A549 treated with Mapracorat at 1 μM for 4 hours (cell line): ENCODE data around the gene SIGLEC9. TPM values are rescaled to one million over a fixed set of nuclear protein-coding genes. Genes with fewer than 3 reads are reported as not detected.

Source experiments
- total RNA-seq: library from RNA; stranded (reverse); fragments of 200-300 nt; extraction: Qiagen RNA extraction; gene quantifications from 5 replicates; pipeline ENCODE4 v1.2.3, GENCODE V29; 2022

SIGLEC9 gene
- total RNA-seq = 0.09 TPM in 1 of 5 replicates, not detected in the others

GRCh38 chr19:51124729-51125128 is at the start of gene SIGLEC9:
TSS of gene SIGLEC9 (plus strand) at chr19:51124906. CDS start at chr19:51124975, 69 bp downstream.

GRCh38 chr19:51082611-51083010 is 42.1 kb upstream of the SIGLEC9 start, which contains the start of gene KLK14:
TSS of gene KLK14 (minus strand) at chr19:51082887. CDS start at chr19:51082614, 273 bp downstream.

GRCh38 chr19:51108066-51108804 is 16.5 kb upstream of the SIGLEC9 start, which contains the start of gene CTU1:
TSS of gene CTU1 (minus strand) at chr19:51108409. CDS start at chr19:51104569, 3,840 bp downstream.

GRCh38 chr19:51142119-51142518 is 17.4 kb downstream of the SIGLEC9 start, which contains the start of gene SIGLEC7:
TSS of gene SIGLEC7 (plus strand) at chr19:51142301. CDS start at chr19:51142370, 69 bp downstream.

Other genes with a start within 250 kb of the SIGLEC9 start
- 0.16 to 0.30 TPM in 2 of 5 replicates, not detected in the others for gene KLK4, start 213.5 kb upstream of the SIGLEC9 start, total RNA-seq
- not detected in 5 replicates for gene KLK5, start 171.9 kb upstream of the SIGLEC9 start, total RNA-seq
- gene KLK6, start 155.3 kb upstream of the SIGLEC9 start, total RNA-seq = 0.19 to 0.51 TPM (median 0.36 TPM) in 5 replicates
- gene KLK7, start 141.0 kb upstream of the SIGLEC9 start, total RNA-seq = not detected in 5 replicates
- not detected in 5 replicates for gene KLK8, start 123.3 kb upstream of the SIGLEC9 start, total RNA-seq
- 0.13 to 0.58 TPM (median 0.29 TPM) in 5 replicates for gene KLK10, start 105.2 kb upstream of the SIGLEC9 start, total RNA-seq
- not detected in 5 replicates for gene KLK11, start 98.3 kb upstream of the SIGLEC9 start, total RNA-seq
- gene KLK12, start 89.9 kb upstream of the SIGLEC9 start, total RNA-seq = not detected in 5 replicates
- 0.15 TPM in 1 of 5 replicates, not detected in the others for gene KLK13, start 59.8 kb upstream of the SIGLEC9 start, total RNA-seq
- 0.20 to 0.55 TPM (median 0.43 TPM) in 5 replicates for gene KLK14, start 42.0 kb upstream of the SIGLEC9 start, total RNA-seq
- 4.4 to 14.5 TPM (median 14.3 TPM) in 5 replicates for gene CTU1, start 16.5 kb upstream of the SIGLEC9 start, total RNA-seq
- not detected in 5 replicates for gene SIGLEC7, start 17.4 kb downstream of the SIGLEC9 start, total RNA-seq
- gene CD33, start 100.2 kb downstream of the SIGLEC9 start, total RNA-seq = 0.15 TPM in 2 of 5 replicates, not detected in the others
- gene SIGLECL1, start 126.2 kb downstream of the SIGLEC9 start, total RNA-seq = not detected in 5 replicates
- 0.06 to 0.09 TPM (median 0.08 TPM) in 4 of 5 replicates, not detected in the other for gene IGLON5, start 186.7 kb downstream of the SIGLEC9 start, total RNA-seq
- gene VSIG10L, start 217.2 kb downstream of the SIGLEC9 start, total RNA-seq = 9.6 to 14.1 TPM (median 13.8 TPM) in 5 replicates
- 227 to 265 TPM (median 239 TPM) in 5 replicates for gene ETFB, start 241.5 kb downstream of the SIGLEC9 start, total RNA-seq
- 4.6 to 14.2 TPM (median 13.0 TPM) in 5 replicates for gene CLDND2, start 244.1 kb downstream of the SIGLEC9 start, total RNA-seq
- not detected in 5 replicates for gene NKG7, start 247.7 kb downstream of the SIGLEC9 start, total RNA-seq